Pancreas (tissue), 10 donors: Measurements from ENCODE around the gene ITGA2. TPM values are rescaled to one million over a fixed set of nuclear protein-coding genes. Genes with fewer than 3 reads are reported as not detected.

Experiments used
- ATAC-seq, 4 donors: fragments of 200-7000 bp; cut with Tn5 transposase; one replicate each; pipeline versions ENCODE4 v1.8.0 to v1.9.1; 2020; ENCODE audit warnings: mild to moderate bottlenecking in 4 of 4, moderate library complexity in 4 of 4
- DNase-seq, 6 donors: peaks; one replicate each; pipeline ENCODE4 v3.0.0-alpha.2; 2020
- FAIRE-seq: peaks from 2 replicates; lab custom pipeline; 2012; peaks lifted over from hg19 to GRCh38; lab: Jason Lieb, UNC
- H3K27ac ChIP-seq, 4 donors: fragments of 200-600 bp; sonication (generic); 1 replicate in 3 of 4; 2 replicates in 1 of 4; pipeline versions ENCODE4 v1.5.0 to v1.8.0; 2020
- H3K27me3 ChIP-seq, 4 donors: fragments of 200-600 bp; one replicate each; pipeline ENCODE4 v1.8.0; 2021
- H3K36me3 ChIP-seq, 3 donors: fragments of 200-600 bp; sonication (generic) in 1 of 3; one replicate each; pipeline versions ENCODE4 v1.5.0 to v1.8.0; 2020 to 2021
- H3K4me1 ChIP-seq, 3 donors: fragments of 200-600 bp; one replicate each; pipeline ENCODE4 v1.8.0; 2021
- H3K4me3 ChIP-seq, 4 donors: fragments of 200-600 bp; sonication (generic) in 2 of 4; one replicate each; pipeline versions ENCODE4 v1.5.0 to v1.8.0; 2020 to 2021
- H3K9me3 ChIP-seq, 4 donors: fragments of 200-600 bp; one replicate each; pipeline ENCODE4 v1.8.0; 2021
- WGBS, 2 donors: extraction: QIAGEN DNeasy Blood & Tissue Kit; methylation state at CpG; one replicate each; pipeline ENCODE4 v1.1.7; 2013; 5-methylcytosine and 5-hydroxymethylcytosine counted together
- intact Hi-C, 3 donors: fragments of 100-400 bp; cut with DNase I; formaldehyde crosslinking; loops; one replicate each; pipeline versions ENCODE4 v1.11.1 to v1.14.2; 2022
- polyA plus RNA-seq, 2 donors: library from polyadenylated mRNA; stranded (reverse); fragments of 200-250 nt; gene quantifications; one replicate each; pipeline ENCODE4 v1.2.3, GENCODE V29; 2013
- total RNA-seq, 6 donors: library from RNA; stranded (reverse); fragmentation: NEBNext Ultra II Directional in 4 of 6; extraction: Animal tissue kit (Norgen Biotek cat#: 25700) in 4 of 6; gene quantifications; one replicate each; pipeline versions ENCODE4 v1.2.1 to v1.2.4, GENCODE V29; 2021 to 2023
- TF ChIP-seq, protein P1 (sequence below), 4 donors: fragments of 200-600 bp; sonication (generic) in 3 of 4; IDR thresholded peaks; one replicate each; pipeline versions ENCODE4 v1.5.0 to v1.8.0; 2021; ENCODE audit warnings: antibody characterized with exemption in 4 of 4
- donor health status: healthy with polysubstance abuse.
- donor health status: DM: no; HTN: no; CAD: no; lungs with moderate emphysema.
- donor health status: DM: no; HTN: no; CAD: no.
- donor health status: control.
- donor health status: control.
- donor health status: Bipolar disorder and iron deficiency.
- donor health status: DM: yes; HTN: yes; CAD: no.
- donor health status: DM: no; HTN: no; CAD: no.
- donor health status: DM: no; HTN: no; CAD: no.
- donor health status: DM: yes; HTN: yes; CAD: no.

Gene ITGA2
- total and polyA plus RNA-seq, 8 donors = 0.30 to 12.6 (median 1.5) TPM

- FAIRE-seq (no peak), DNase-seq (no peak), ATAC-seq (no peak)
- H3K4me1 ChIP-seq = no peaks in the 10 kb centered on the region
- H3K27me3 ChIP-seq = no peaks in the 10 kb centered on the region
- H3K4me3 ChIP-seq = no peak overlapping the region
- H3K27ac ChIP-seq = no peak overlapping the region
- TF ChIP-seq, protein P1, sequence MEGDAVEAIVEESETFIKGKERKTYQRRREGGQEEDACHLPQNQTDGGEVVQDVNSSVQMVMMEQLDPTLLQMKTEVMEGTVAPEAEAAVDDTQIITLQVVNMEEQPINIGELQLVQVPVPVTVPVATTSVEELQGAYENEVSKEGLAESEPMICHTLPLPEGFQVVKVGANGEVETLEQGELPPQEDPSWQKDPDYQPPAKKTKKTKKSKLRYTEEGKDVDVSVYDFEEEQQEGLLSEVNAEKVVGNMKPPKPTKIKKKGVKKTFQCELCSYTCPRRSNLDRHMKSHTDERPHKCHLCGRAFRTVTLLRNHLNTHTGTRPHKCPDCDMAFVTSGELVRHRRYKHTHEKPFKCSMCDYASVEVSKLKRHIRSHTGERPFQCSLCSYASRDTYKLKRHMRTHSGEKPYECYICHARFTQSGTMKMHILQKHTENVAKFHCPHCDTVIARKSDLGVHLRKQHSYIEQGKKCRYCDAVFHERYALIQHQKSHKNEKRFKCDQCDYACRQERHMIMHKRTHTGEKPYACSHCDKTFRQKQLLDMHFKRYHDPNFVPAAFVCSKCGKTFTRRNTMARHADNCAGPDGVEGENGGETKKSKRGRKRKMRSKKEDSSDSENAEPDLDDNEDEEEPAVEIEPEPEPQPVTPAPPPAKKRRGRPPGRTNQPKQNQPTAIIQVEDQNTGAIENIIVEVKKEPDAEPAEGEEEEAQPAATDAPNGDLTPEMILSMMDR (IDR thresholded peaks at IDR 0.05) = no peak
- intact Hi-C loops = no loop called here
- H3K9me3 ChIP-seq = no peaks in the 10 kb centered on the region
- no peaks in the 10 kb centered on the region for H3K36me3 ChIP-seq
- WGBS, 2 donors = 55% methylated on average over 6 of the region's 6 CpGs
Observed at GRCh38 chr5:53022930-53023511, 33.9 kb downstream of the ITGA2 start.

DNA sequence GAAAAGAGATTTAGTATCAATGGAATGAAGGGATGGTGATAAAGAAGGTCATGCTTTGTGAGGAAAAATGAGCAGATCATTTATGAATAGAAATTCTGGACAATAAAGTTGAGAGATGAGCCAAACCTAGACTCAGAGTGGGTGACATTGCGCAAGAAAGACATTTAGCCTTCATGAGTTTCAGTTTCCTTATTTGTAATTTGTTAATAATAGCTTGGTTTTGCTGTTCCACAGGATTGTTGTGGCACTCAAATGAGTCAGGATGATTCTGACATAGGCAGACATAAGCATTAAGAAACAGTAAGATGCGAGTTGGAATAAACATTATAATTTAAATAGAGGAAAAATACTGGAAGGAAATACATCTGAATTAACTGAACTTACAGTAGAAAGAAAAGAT lies 34.8 kb downstream of the ITGA2 start:
- TF ChIP-seq, protein P1 (IDR thresholded peaks at IDR 0.05) = no peak
- 82 to 93% methylated on average over 2 of the region's 2 CpGs for WGBS, 2 donors
- Histone ChIP-seq H3K4me1 (no peaks in the 10 kb centered on the region), H3K36me3 (no peaks in the 10 kb centered on the region), H3K9me3 (no peaks in the 10 kb centered on the region), H3K4me3 (no peak overlapping the region), H3K27ac (no peak overlapping the region), H3K27me3 (no peaks in the 10 kb centered on the region)
- no peak for DNase-seq
- no peak for FAIRE-seq
- ATAC-seq = peak in 2 of 4 donors; percentile 61 to 67
- intact Hi-C loops = no loop called here

DNA sequence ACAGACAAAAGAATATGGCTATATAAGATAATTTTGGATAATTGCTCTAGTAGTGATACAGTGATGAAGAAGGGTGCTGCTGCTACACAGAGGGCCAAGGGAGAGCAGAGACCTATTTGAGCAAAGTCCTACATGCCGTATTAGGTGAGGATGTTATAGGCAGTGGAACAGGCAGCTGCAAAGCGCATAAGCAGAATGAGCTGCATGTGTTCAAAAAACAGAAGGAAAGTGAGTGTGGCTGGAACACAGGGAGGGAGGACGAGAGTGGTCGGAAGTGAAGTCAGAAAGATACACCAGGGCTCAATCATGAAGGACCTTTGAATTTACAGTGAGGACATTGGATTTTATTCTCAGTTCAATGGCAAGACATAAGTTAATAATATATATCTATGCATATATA lies 35.4 kb downstream of the ITGA2 start:
- Histone ChIP-seq H3K4me1 (no peaks in the 10 kb centered on the region), H3K27me3 (no peaks in the 10 kb centered on the region), H3K4me3 (no peak overlapping the region), H3K9me3 (no peaks in the 10 kb centered on the region), H3K27ac (no peak overlapping the region), H3K36me3 (no peaks in the 10 kb centered on the region)
- FAIRE-seq (no peak), DNase-seq (no peak), ATAC-seq (no peak)
- intact Hi-C loops = no loop called here
- WGBS, 2 donors = 91% methylated on average over 4 of the region's 4 CpGs
- TF ChIP-seq, protein P1 (IDR thresholded peaks at IDR 0.05) = no peak

GRCh38 chr5:53025487-53025886 lies 36.3 kb downstream of the ITGA2 start:
- no peak for ATAC-seq
- Histone ChIP-seq H3K9me3 (no peaks in the 10 kb centered on the region), H3K27ac (no peak overlapping the region), H3K4me1 (peaks cover 0 to under 1% (median 0%) of the 10 kb centered on the region in 3 donors), H3K36me3 (no peaks in the 10 kb centered on the region), H3K4me3 (no peak overlapping the region), H3K27me3 (no peaks in the 10 kb centered on the region)
- intact Hi-C loops = no loop called here
- 79 to 81% methylated on average over 5 of the region's 5 CpGs for WGBS, 2 donors
- TF ChIP-seq, protein P1 (IDR thresholded peaks at IDR 0.05) = no peak
- FAIRE-seq = no peak
- DNase-seq = no peak

- peaks cover 0 to 16% (median 0%) of the 10 kb centered on the region in 3 donors for H3K4me1 ChIP-seq
- ATAC-seq = peak in 1 of 4 donors; percentile 24
- no peaks in the 10 kb centered on the region for H3K36me3 ChIP-seq
- FAIRE-seq = no peak
- H3K4me3 ChIP-seq = no peak overlapping the region
- 67 to 72% methylated on average over 4 of the region's 4 CpGs for WGBS, 2 donors
- no peak overlapping the region for H3K27ac ChIP-seq
- no peaks in the 10 kb centered on the region for H3K9me3 ChIP-seq
- H3K27me3 ChIP-seq = no peaks in the 10 kb centered on the region
- intact Hi-C loops = no loop called here
- TF ChIP-seq, protein P1 (IDR thresholded peaks at IDR 0.05) = no peak
- DNase-seq = no peak
Observed at GRCh38 chr5:53027913-53028312, 38.8 kb downstream of the ITGA2 start.
